Body of pancreas (tissue), 4 donors: ENCODE measurements around the gene JOSD2. TPM values are rescaled to one million over a fixed set of nuclear protein-coding genes. Genes with fewer than 3 reads are reported as not detected.

ENCODE experiments used
- ATAC-seq: fragments of 150-250 bp; one replicate; pipeline ENCODE4 v1.9.1; 2016
- DNase-seq, 4 donors: peaks; one replicate each; pipeline ENCODE4 v3.0.0-alpha.2; 2019
- H3K27ac ChIP-seq, 4 donors: fragments of 200-600 bp; sonication (generic); 1 replicate in 3 of 4; 2 replicates in 1 of 4; pipeline versions ENCODE4 v1.5.1 to v1.6.1; 2016 to 2019; ENCODE audit warnings: mild to moderate bottlenecking in 1 of 4, mixed read lengths in 1 of 4, moderate library complexity in 1 of 4
- H3K27me3 ChIP-seq, 2 donors: fragments of 200-600 bp; sonication (generic); one replicate each; pipeline ENCODE4 v1.6.0; 2016; ENCODE audit warnings: mild to moderate bottlenecking in 1 of 2
- H3K36me3 ChIP-seq, 2 donors: fragments of 200-600 bp; sonication (generic); replicated peaks in 1 of 2; 2 replicates each; pipeline ENCODE4 v1.5.1; 2016; ENCODE audit warnings: low read depth in 2 of 2; ENCODE audit not compliant: insufficient read depth in 1 of 2
- H3K4me1 ChIP-seq: fragments of 200-600 bp; sonication (generic); one replicate; pipeline ENCODE4 v1.6.0; 2016
- H3K4me3 ChIP-seq, 2 donors: fragments of 200-600 bp; sonication (generic); 1 replicate in 1 of 2; 2 replicates in 1 of 2; pipeline ENCODE4 v1.5.1; 2016 to 2019
- H3K9me3 ChIP-seq, 3 donors: fragments of 200-600 bp; sonication (generic); 1 replicate in 2 of 3; 2 replicates in 1 of 3; pipeline ENCODE4 v1.5.1; 2016
- POLR2A ChIP-seq, 3 donors: fragments of 450-650 bp; IDR thresholded peaks; one replicate each; pipeline ENCODE4 v1.6.1; 2016; ENCODE audit warnings: antibody characterized with exemption in 3 of 3, mild to moderate bottlenecking in 2 of 3
- WGBS, 2 donors: methylation state at CpG; one replicate each; pipeline ENCODE4 v1.1.5; 2017; 5-methylcytosine and 5-hydroxymethylcytosine counted together
- intact Hi-C: fragments of 100-400 bp; cut with DNase I; formaldehyde crosslinking; loops from one replicate; pipeline ENCODE4 v1.15.1; 2023
- total RNA-seq, 2 donors: library from RNA; depleted of rRNA; stranded (reverse); fragments of >200 nt; gene quantifications; one replicate each; pipeline ENCODE4 v1.1.0, GENCODE V29; 2016
- TF ChIP-seq, protein P1 (sequence below), 7 experiments: fragments of 450-650 bp in 4 of 7; fragments of 200-600 bp in 3 of 7; sonication (generic) in 3 of 7; IDR thresholded peaks; one replicate each; pipeline ENCODE4 v1.5.1; 2016 to 2019; ENCODE audit warnings: antibody characterized with exemption in 7 of 7

Gene JOSD2
- total RNA-seq, 2 donors from 2014 or later: 5.6 to 7.5 TPM

DNA sequence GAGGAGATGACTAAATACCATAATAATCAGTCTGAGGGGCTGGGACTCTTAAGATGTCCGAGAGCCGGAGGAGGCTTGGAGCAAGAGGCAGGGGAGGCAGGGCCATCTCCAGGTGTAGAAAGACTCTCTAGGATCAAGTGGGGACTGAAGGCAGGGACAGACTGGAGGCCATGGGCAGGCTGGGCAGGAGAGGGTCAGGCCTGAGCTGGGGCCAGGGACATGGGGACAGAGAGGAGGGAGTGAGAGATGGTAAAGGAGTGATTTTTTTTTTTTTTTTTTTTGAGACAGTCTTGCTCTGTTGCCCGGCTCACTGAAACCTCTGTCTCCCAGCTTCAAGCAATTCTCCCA, 2.2 kb downstream of the JOSD2 start:
- no peak for DNase-seq
- Histone ChIP-seq H3K27me3 (no peaks in the 10 kb centered on the region), H3K9me3 (no peaks in the 10 kb centered on the region), H3K27ac (no peak overlapping the region), H3K4me3 (no peak overlapping the region), H3K36me3 (no peaks in the 10 kb centered on the region), H3K4me1 (peaks cover 9% of the 10 kb centered on the region)
- intact Hi-C loops: no loop called here
- ATAC-seq: no peak
- WGBS, 2 donors: 86% methylated on average over 3 of the region's 3 CpGs
- TF ChIP-seq, protein P1, sequence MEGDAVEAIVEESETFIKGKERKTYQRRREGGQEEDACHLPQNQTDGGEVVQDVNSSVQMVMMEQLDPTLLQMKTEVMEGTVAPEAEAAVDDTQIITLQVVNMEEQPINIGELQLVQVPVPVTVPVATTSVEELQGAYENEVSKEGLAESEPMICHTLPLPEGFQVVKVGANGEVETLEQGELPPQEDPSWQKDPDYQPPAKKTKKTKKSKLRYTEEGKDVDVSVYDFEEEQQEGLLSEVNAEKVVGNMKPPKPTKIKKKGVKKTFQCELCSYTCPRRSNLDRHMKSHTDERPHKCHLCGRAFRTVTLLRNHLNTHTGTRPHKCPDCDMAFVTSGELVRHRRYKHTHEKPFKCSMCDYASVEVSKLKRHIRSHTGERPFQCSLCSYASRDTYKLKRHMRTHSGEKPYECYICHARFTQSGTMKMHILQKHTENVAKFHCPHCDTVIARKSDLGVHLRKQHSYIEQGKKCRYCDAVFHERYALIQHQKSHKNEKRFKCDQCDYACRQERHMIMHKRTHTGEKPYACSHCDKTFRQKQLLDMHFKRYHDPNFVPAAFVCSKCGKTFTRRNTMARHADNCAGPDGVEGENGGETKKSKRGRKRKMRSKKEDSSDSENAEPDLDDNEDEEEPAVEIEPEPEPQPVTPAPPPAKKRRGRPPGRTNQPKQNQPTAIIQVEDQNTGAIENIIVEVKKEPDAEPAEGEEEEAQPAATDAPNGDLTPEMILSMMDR (IDR thresholded peaks at IDR 0.05): no peak
- TF ChIP-seq POLR2A (IDR thresholded peaks at IDR 0.05): no peak

DNA sequence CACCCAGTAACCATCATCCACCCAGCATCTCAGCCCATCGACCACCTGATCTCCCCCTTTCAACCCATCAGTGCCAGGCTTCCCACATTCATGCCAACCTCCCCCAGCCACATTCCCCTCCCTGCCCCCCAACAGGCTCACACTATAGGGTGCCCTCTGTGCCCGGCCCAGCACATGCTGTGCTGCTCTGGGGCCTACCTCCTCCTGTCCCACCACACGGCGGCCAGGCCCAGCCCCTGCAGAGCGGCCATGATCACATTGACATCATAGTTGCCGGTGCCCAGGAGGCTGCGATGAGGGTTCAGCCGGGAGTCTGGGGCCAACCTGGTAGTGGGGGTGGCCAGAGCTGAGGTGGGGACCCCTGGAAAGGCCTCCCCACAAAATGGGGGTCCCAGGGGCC, 3.6 kb downstream of the JOSD2 start:
- WGBS, 2 donors: 88 to 93% methylated on average over 4 to 8 of the region's 8 CpGs
- Histone ChIP-seq H3K9me3 (no peaks in the 10 kb centered on the region), H3K36me3 (no peaks in the 10 kb centered on the region), H3K4me3 (no peak overlapping the region), H3K4me1 (peaks cover 9% of the 10 kb centered on the region), H3K27me3 (no peaks in the 10 kb centered on the region), H3K27ac (no peak overlapping the region)
- ATAC-seq (no peak), DNase-seq (no peak)
- TF ChIP-seq, protein P1 (IDR thresholded peaks at IDR 0.05): no peak
- TF ChIP-seq POLR2A (IDR thresholded peaks at IDR 0.05): no peak
- intact Hi-C loops: no loop called here

DNA sequence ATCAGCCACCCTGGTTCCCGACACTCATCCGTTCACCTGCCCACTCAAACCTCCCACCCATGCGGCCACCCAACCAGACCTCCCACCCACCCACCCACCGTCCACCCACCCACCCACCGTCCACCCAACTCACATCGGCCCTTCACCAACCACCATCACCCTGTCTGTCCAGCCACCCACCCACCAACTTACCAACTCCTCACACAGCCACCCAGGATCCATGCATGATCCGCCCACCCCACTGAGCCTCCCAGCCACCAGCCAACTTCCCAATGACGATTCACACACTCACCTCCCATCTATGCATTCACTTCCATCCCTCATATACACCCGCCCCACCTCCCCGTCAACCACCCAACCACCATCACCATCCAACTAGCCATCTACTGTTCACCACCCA, 4.3 kb downstream of the JOSD2 start:
- DNase-seq: no peak
- Histone ChIP-seq H3K4me1 (peaks cover 9% of the 10 kb centered on the region), H3K36me3 (no peaks in the 10 kb centered on the region), H3K9me3 (no peaks in the 10 kb centered on the region), H3K27ac (no peak overlapping the region), H3K27me3 (no peaks in the 10 kb centered on the region), H3K4me3 (no peak overlapping the region)
- WGBS, 2 donors: 90 to 95% methylated on average over 4 to 10 of the region's 10 CpGs
- TF ChIP-seq, protein P1 (IDR thresholded peaks at IDR 0.05): no peak
- TF ChIP-seq POLR2A (IDR thresholded peaks at IDR 0.05): no peak
- ATAC-seq: no peak
- intact Hi-C loops: no loop called here

DNA sequence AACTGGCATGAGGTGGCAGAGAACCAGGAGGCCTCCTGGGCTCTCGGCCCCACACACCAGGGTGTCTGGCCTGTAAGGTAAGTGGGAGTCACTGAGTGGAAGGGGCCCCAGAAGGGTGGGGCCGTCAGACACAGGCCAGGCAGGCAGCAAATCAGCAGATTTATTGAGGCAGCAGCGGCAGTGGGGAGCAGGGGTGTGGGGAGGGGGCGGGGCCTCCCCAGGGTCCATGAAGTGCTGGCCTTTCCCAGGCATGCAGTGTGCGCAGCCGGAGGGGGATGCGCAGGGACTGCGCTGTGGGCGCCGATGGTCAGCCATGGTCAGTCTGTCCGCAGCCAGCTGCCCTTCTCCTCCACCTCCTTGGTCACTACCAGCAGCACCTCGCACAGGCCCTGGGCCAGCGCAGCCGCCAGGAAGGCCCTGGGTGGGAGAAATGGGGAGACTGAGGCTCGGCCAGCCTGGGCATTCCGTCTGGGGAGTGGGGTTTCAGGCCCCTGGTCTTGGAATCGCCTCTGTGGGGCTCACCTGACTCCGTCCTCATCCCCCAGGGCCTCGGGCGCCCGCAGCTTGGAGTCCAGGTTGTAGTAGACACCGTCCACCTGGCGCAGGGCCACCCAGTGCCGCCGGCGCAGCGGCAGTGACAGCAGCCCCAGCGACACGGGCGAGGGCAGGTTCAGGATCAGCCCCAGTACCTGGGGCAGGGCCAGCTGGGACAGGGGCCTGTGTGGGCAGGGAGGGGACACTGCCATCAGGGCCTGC, 5.0 kb downstream of the JOSD2 start:
- Histone ChIP-seq H3K36me3 (no peaks in the 10 kb centered on the region), H3K27me3 (no peaks in the 10 kb centered on the region), H3K4me3 (no peak overlapping the region), H3K27ac (no peak overlapping the region), H3K4me1 (peaks cover 9% of the 10 kb centered on the region), H3K9me3 (no peaks in the 10 kb centered on the region)
- ATAC-seq (no peak), DNase-seq (no peak)
- no peak for TF ChIP-seq POLR2A (IDR thresholded peaks at IDR 0.05)
- TF ChIP-seq, protein P1 (IDR thresholded peaks at IDR 0.05): no peak
- intact Hi-C loops: no loop called here
- WGBS, 2 donors: 76 to 95% methylated on average over 2 to 26 of the region's 30 CpGs
